Trophoblast cell (in vitro differentiated cells and primary cell): ENCODE data around the gene RAD51D.
A peak's percentile ranks its signal among the peaks of the same experiment; 100 is the strongest.

ENCODE experiments used
- DNase-seq, 2 donors: peaks; one replicate each; pipeline ENCODE4 v3.0.0-alpha.2; 2016
- H2AFZ ChIP-seq: 2 replicates; pipeline ENCODE4 v1.6.1; 2013; ENCODE audit warnings: low read length, moderate library complexity, mild to moderate bottlenecking; ENCODE audit not compliant: insufficient read depth, poor library complexity
- H2AK5ac ChIP-seq: 2 replicates; pipeline ENCODE4 v1.6.1; 2013; ENCODE audit warnings: mild to moderate bottlenecking, low read length
- H2BK120ac ChIP-seq: 2 replicates; pipeline ENCODE4 v1.6.1; 2013; ENCODE audit warnings: low read length, mild to moderate bottlenecking, moderate library complexity; ENCODE audit not compliant: insufficient read depth, poor library complexity
- H2BK12ac ChIP-seq: 2 replicates; pipeline ENCODE4 v1.6.1; 2013; ENCODE audit warnings: mild to moderate bottlenecking, low read length, moderate library complexity
- H2BK5ac ChIP-seq: 2 replicates; pipeline ENCODE4 v1.6.1; 2013; ENCODE audit warnings: low read length, low read depth, moderate library complexity, mild to moderate bottlenecking; ENCODE audit not compliant: poor library complexity
- H3K14ac ChIP-seq: 2 replicates; pipeline ENCODE4 v1.6.1; 2013; ENCODE audit warnings: mild to moderate bottlenecking, low read length
- H3K18ac ChIP-seq: 2 replicates; pipeline ENCODE4 v1.6.1; 2013; ENCODE audit warnings: mild to moderate bottlenecking, low read length
- H3K23ac ChIP-seq: 2 replicates; pipeline ENCODE4 v1.6.1; 2013; ENCODE audit warnings: low read length
- H3K27ac ChIP-seq: 2 replicates; pipeline ENCODE4 v1.5.1; 2013; ENCODE audit warnings: low read depth, mild to moderate bottlenecking, inconsistent platforms, low read length, moderate library complexity
- H3K27me3 ChIP-seq: 2 replicates; pipeline ENCODE4 v1.6.1; 2013; ENCODE audit warnings: inconsistent platforms, mild to moderate bottlenecking, low read length, moderate library complexity; ENCODE audit not compliant: insufficient read depth
- H3K36me3 ChIP-seq, 2 experiments: 1 replicate in 1 of 2; 2 replicates in 1 of 2; pipeline ENCODE4 v1.6.1; 2013; ENCODE audit warnings: low read length in 2 of 2, mild to moderate bottlenecking in 2 of 2, moderate library complexity in 1 of 2; ENCODE audit not compliant: insufficient read depth in 2 of 2, control insufficient read depth in 1 of 2
- H3K4ac ChIP-seq: 2 replicates; pipeline ENCODE4 v1.6.1; 2013; ENCODE audit warnings: low read depth, mild to moderate bottlenecking, low read length, moderate library complexity
- H3K4me1 ChIP-seq, 2 experiments: 1 replicate in 1 of 2; 2 replicates in 1 of 2; pipeline ENCODE4 v1.6.1; 2013; ENCODE audit warnings: low read length in 2 of 2, mild to moderate bottlenecking in 2 of 2, moderate library complexity in 1 of 2; ENCODE audit not compliant: insufficient read depth in 2 of 2, control insufficient read depth in 1 of 2
- H3K4me2 ChIP-seq: 2 replicates; pipeline ENCODE4 v1.6.1; 2013; ENCODE audit warnings: inconsistent platforms, mild to moderate bottlenecking, low read length, moderate library complexity
- H3K4me3 ChIP-seq: 2 replicates; pipeline ENCODE4 v1.5.1; 2013; ENCODE audit warnings: mild to moderate bottlenecking, low read depth, low read length, inconsistent platforms
- H3K79me1 ChIP-seq: one replicate; pipeline ENCODE4 v1.6.1; 2013; ENCODE audit warnings: low read length
- H3K79me2 ChIP-seq: 2 replicates; pipeline ENCODE4 v1.6.1; 2013; ENCODE audit warnings: low read length, mild to moderate bottlenecking; ENCODE audit not compliant: control insufficient read depth, insufficient read depth, poor library complexity
- H3K9ac ChIP-seq: 2 replicates; pipeline ENCODE4 v1.6.1; 2013; ENCODE audit warnings: mild to moderate bottlenecking, low read length
- H3K9me3 ChIP-seq: 2 replicates; pipeline ENCODE4 v1.6.1; 2013; ENCODE audit warnings: low read depth, mild to moderate bottlenecking, control low read depth, inconsistent platforms, low read length; ENCODE audit not compliant: insufficient read depth
- H4K12ac ChIP-seq: 2 replicates; pipeline ENCODE4 v1.6.1; 2013; ENCODE audit warnings: low read depth, mild to moderate bottlenecking, low read length, moderate library complexity
- H4K8ac ChIP-seq: 2 replicates; pipeline ENCODE4 v1.6.1; 2013; ENCODE audit warnings: low read depth, mild to moderate bottlenecking, low read length, moderate library complexity
- H4K91ac ChIP-seq: one replicate; pipeline ENCODE4 v1.6.1; 2013; ENCODE audit warnings: low read depth, mild to moderate bottlenecking, low read length, moderate library complexity
- WGBS: extraction: QIAGEN DNeasy Blood & Tissue Kit; methylation state at CpG from one replicate; pipeline ENCODE4 v1.1.7; 2013; ENCODE audit warnings: missing lambda C conversion rate; ENCODE audit not compliant: insufficient read length, insufficient coverage; ENCODE audit errors: extremely low coverage; 5-methylcytosine and 5-hydroxymethylcytosine counted together

The RAD51D gene

GRCh38 chr17:35127751-35128514 is 8.3 kb upstream of the RAD51D start:
- Histone ChIP-seq H3K79me1 (no peaks in the 10 kb centered on the region), H3K9ac (no peak overlapping the region), H3K9me3 (no peaks in the 10 kb centered on the region), H2BK5ac (no peak overlapping the region), H2AK5ac (no peak overlapping the region), H3K36me3 (peaks cover 18 to 24% of the 10 kb centered on the region in 2 experiments), H4K12ac (no peak overlapping the region), H3K27ac (no peak overlapping the region), H2BK12ac (no peak overlapping the region), H3K4me3 (no peak overlapping the region), H3K4ac (no peak overlapping the region), H3K4me1 (no peaks in the 10 kb centered on the region), H3K27me3 (no peaks in the 10 kb centered on the region), H2BK120ac (no peak overlapping the region), H3K18ac (no peak overlapping the region), H2AFZ (no peak overlapping the region), H4K91ac (no peak overlapping the region), H4K8ac (no peak overlapping the region), H3K79me2 (no peaks in the 10 kb centered on the region), H3K23ac (no peak overlapping the region), H3K14ac (no peak overlapping the region), H3K4me2 (no peak overlapping the region)
- no CpG with 5 or more reads among the region's 11 CpGs for WGBS
- no peak for DNase-seq

- Histone ChIP-seq H3K14ac (no peak within 1 kb of the TSS), H2AFZ (no peak within 1 kb of the TSS), H3K4me2 (no peak within 1 kb of the TSS), H3K9me3 (no peaks in the 10 kb centered on the region), H3K4ac (no peak within 1 kb of the TSS), H3K4me3 (no peak within 1 kb of the TSS), H3K18ac (no peak within 1 kb of the TSS), H3K79me2 (peaks cover 4% of the 10 kb centered on the region), H3K27ac (no peak within 1 kb of the TSS), H3K36me3 (no peaks in the 10 kb centered on the region), H4K8ac (no peak within 1 kb of the TSS), H3K9ac (no peak within 1 kb of the TSS), H4K12ac (no peak within 1 kb of the TSS), H2BK120ac (no peak within 1 kb of the TSS), H3K79me1 (peaks cover 6% of the 10 kb centered on the region), H3K27me3 (no peaks in the 10 kb centered on the region), H4K91ac (no peak within 1 kb of the TSS), H2AK5ac (no peak within 1 kb of the TSS), H3K4me1 (peaks cover 9 to 15% of the 10 kb centered on the region in 2 experiments), H2BK5ac (no peak within 1 kb of the TSS), H3K23ac (no peak within 1 kb of the TSS), H2BK12ac (no peak within 1 kb of the TSS)
- WGBS, result no CpG with 5 or more reads among the region's 3 CpGs
- DNase-seq, result no peak
Observed at GRCh38 chr17:35121315-35121714, 1.7 kb upstream of the RAD51D start, which contains the start of gene FNDC8. Gene FNDC8, plus strand, starts transcription at chr17:35121615. Its CDS starts 79 bp downstream, at chr17:35121694.

- Histone ChIP-seq H2AFZ (no peak overlapping the region), H3K18ac (no peak overlapping the region), H3K23ac (no peak overlapping the region), H3K27ac (no peak overlapping the region), H3K14ac (no peak overlapping the region), H2AK5ac (no peak overlapping the region), H4K8ac (no peak overlapping the region), H3K36me3 (no peaks in the 10 kb centered on the region), H3K9me3 (no peaks in the 10 kb centered on the region), H3K4me2 (no peak overlapping the region), H2BK12ac (no peak overlapping the region), H3K79me2 (peaks cover 4% of the 10 kb centered on the region), H3K4me3 (no peak overlapping the region), H3K79me1 (peaks cover 6% of the 10 kb centered on the region), H3K4me1 (peaks cover 12 to 21% of the 10 kb centered on the region in 2 experiments), H2BK5ac (no peak overlapping the region), H4K12ac (no peak overlapping the region), H3K27me3 (no peaks in the 10 kb centered on the region), H3K9ac (no peak overlapping the region), H4K91ac (no peak overlapping the region), H3K4ac (no peak overlapping the region), H2BK120ac (no peak overlapping the region)
- no peak for DNase-seq
Observed at GRCh38 chr17:35117984-35118383, 1.7 kb downstream of the RAD51D start.

GRCh38 chr17:35116845-35117244 is 2.8 kb downstream of the RAD51D start:
- DNase-seq, result no peak
- H3K27ac ChIP-seq, result no peak overlapping the region
- no peak overlapping the region for H3K9ac ChIP-seq
- H3K18ac ChIP-seq, result peak overlapping the region; percentile 2
- no peak overlapping the region for H3K23ac ChIP-seq
- H4K12ac ChIP-seq, result no peak overlapping the region
- no CpG with 5 or more reads among the region's 12 CpGs for WGBS
- peak overlapping the region; percentile 39 for H4K91ac ChIP-seq
- no peaks in the 10 kb centered on the region for H3K9me3 ChIP-seq
- no peak overlapping the region for H2AFZ ChIP-seq
- no peak overlapping the region for H2BK5ac ChIP-seq
- H2BK12ac ChIP-seq, result peak overlapping the region; percentile 29
- no peaks in the 10 kb centered on the region for H3K27me3 ChIP-seq
- peaks cover 6% of the 10 kb centered on the region for H3K79me1 ChIP-seq
- H3K4me1 ChIP-seq, result peaks cover 12 to 21% of the 10 kb centered on the region in 2 experiments
- no peak overlapping the region for H3K14ac ChIP-seq
- no peak overlapping the region for H3K4ac ChIP-seq
- peaks cover 4% of the 10 kb centered on the region for H3K79me2 ChIP-seq
- H3K36me3 ChIP-seq, result no peaks in the 10 kb centered on the region
- no peak overlapping the region for H4K8ac ChIP-seq
- no peak overlapping the region for H2BK120ac ChIP-seq
- no peak overlapping the region for H3K4me3 ChIP-seq
- no peak overlapping the region for H3K4me2 ChIP-seq
- H2AK5ac ChIP-seq, result no peak overlapping the region
